NCI-H1417 treated with DMSO at 0.1 percent for 48 hours (cell line): Measurements from ENCODE around the gene RBMXL2.

ENCODE experiments used
- DNase-seq: peaks from one replicate; lab custom pipeline; 2025; lab: John Stamatoyannopoulos, UW

The RBMXL2 gene

GRCh38 chr11:7088921-7089320 is at the start of gene RBMXL2:
Gene RBMXL2, plus strand, starts transcription at chr11:7088998. Its CDS starts 123 bp downstream, at chr11:7089121.
- DNase-seq, result no peak

- no peak for DNase-seq
Observed at GRCh38 chr11:7046474-7047175, 42.2 kb upstream of the RBMXL2 start.

- no peak for DNase-seq
Observed at GRCh38 chr11:7050191-7050590, 38.6 kb upstream of the RBMXL2 start.

GRCh38 chr11:7056828-7057513 is 31.8 kb upstream of the RBMXL2 start:
- DNase-seq, result no peak

GRCh38 chr11:7057641-7058040 is 31.2 kb upstream of the RBMXL2 start:
- DNase-seq, result no peak

- no peak for DNase-seq
Observed at GRCh38 chr11:7060868-7061267, 27.9 kb upstream of the RBMXL2 start.

- DNase-seq, result no peak
Observed at GRCh38 chr11:7062534-7062933, 26.3 kb upstream of the RBMXL2 start.

GRCh38 chr11:7072401-7073028 is 16.3 kb upstream of the RBMXL2 start:
- no peak for DNase-seq

- DNase-seq, result no peak
Observed at GRCh38 chr11:7077101-7077500, 11.7 kb upstream of the RBMXL2 start.

GRCh38 chr11:7079545-7080135 is 9.2 kb upstream of the RBMXL2 start:
- DNase-seq, result no peak

GRCh38 chr11:7080900-7081299 is 7.9 kb upstream of the RBMXL2 start:
- DNase-seq, result no peak

GRCh38 chr11:7081441-7081840 is 7.4 kb upstream of the RBMXL2 start:
- DNase-seq, result no peak

GRCh38 chr11:7089328-7090251 is 792 bp downstream of the RBMXL2 start:
- no peak for DNase-seq

- DNase-seq, result peak; percentile 19
Observed at GRCh38 chr11:7098235-7098832, 9.5 kb downstream of the RBMXL2 start.

GRCh38 chr11:7115780-7116179 is 27.0 kb downstream of the RBMXL2 start:
- DNase-seq, result no peak

- no peak for DNase-seq
Observed at GRCh38 chr11:7116370-7116769, 27.6 kb downstream of the RBMXL2 start.

- DNase-seq, result no peak
Observed at GRCh38 chr11:7138051-7138450, 49.3 kb downstream of the RBMXL2 start.
